SH-SY5Y (cell line): ENCODE measurements around the gene CATSPERZ.

ENCODE experiments used
- GATA2 ChIP-seq: IDR thresholded peaks from 2 replicates; pipeline ENCODE4 v1.6.1; 2011; ENCODE audit warnings: mild to moderate bottlenecking, low read depth, low read length
- GATA3 ChIP-seq: IDR thresholded peaks from 2 replicates; pipeline ENCODE4 v1.6.1; 2011; ENCODE audit warnings: low read depth, mild to moderate bottlenecking, low read length, moderate library complexity

GRCh38 chr11:64340671-64341335 is 40.6 kb downstream of the CATSPERZ start:
- no peak for TF ChIP-seq GATA3
- no peak for TF ChIP-seq GATA2
